ENCODE results near the gene RPS27.

- TF ChIP-seq POLR2A (IDR thresholded peaks at IDR 0.05; ENCODE audit: low read depth, low read length) (no peak), SPI1 (IDR thresholded peaks at IDR 0.05; ENCODE audit: low read depth, low read length) (no peak)
Measured at GRCh38 chr1:153959454-153959853, 31.1 kb upstream of the RPS27 start.
